ENCODE measurements around the gene RTBDN. TPM values are rescaled to one million over a fixed set of nuclear protein-coding genes. Genes with fewer than 3 reads are reported as not detected.

The RTBDN gene
- total RNA-seq, 1 experiment from 2014 or later = 2.4 TPM

DNA sequence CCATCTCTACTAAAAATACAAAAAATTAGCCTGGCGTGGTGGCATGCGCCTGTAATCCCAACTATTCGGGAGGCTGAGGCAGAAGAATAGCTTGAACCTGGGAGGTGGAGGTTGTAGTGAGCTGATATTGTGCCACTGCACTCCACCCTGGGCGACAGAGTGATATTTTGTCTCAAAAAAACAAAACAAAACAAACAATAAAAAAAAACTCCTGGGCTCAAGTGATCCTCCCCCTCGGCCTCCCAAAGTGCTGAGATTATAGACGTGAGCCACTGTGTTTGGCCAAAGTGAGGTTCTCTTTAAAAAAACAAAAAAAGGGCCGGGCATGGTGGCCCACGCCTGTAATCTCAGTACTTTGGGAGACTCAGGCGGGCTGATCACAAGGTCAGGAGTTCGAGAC, 46.9 kb downstream of the RTBDN start:
- no peak for DNase-seq (ENCODE audit: low read depth, low spot score)
- in situ Hi-C loops (cut with HindIII; ENCODE audit: low pct_unique_long_range_greater_than_20kb, low sequenced_read_pairs) = no loop called here
- no peak for ATAC-seq
- Histone ChIP-seq H3K9me3 (ENCODE audit: control insufficient read depth, insufficient read depth, low read depth, low read length) (no peaks in the 10 kb centered on the region), H3K4me1 (ENCODE audit: control insufficient read depth, insufficient read depth, low read length) (peaks cover 56% of the 10 kb centered on the region), H3K36me3 (ENCODE audit: control insufficient read depth, insufficient read depth, low read length) (no peaks in the 10 kb centered on the region; the same call in 1 of the 2 replicates), H3K27ac (ENCODE audit: low read length) (peak overlapping the region; percentile 99), H3K27me3 (ENCODE audit: control insufficient read depth, insufficient read depth, low read length) (no peaks in the 10 kb centered on the region), H3K4me3 (ENCODE audit: low read depth in 2 of 2, low read length in 2 of 2) (no peak overlapping the region)
- TF ChIP-seq, protein P1, sequence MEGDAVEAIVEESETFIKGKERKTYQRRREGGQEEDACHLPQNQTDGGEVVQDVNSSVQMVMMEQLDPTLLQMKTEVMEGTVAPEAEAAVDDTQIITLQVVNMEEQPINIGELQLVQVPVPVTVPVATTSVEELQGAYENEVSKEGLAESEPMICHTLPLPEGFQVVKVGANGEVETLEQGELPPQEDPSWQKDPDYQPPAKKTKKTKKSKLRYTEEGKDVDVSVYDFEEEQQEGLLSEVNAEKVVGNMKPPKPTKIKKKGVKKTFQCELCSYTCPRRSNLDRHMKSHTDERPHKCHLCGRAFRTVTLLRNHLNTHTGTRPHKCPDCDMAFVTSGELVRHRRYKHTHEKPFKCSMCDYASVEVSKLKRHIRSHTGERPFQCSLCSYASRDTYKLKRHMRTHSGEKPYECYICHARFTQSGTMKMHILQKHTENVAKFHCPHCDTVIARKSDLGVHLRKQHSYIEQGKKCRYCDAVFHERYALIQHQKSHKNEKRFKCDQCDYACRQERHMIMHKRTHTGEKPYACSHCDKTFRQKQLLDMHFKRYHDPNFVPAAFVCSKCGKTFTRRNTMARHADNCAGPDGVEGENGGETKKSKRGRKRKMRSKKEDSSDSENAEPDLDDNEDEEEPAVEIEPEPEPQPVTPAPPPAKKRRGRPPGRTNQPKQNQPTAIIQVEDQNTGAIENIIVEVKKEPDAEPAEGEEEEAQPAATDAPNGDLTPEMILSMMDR (IDR thresholded peaks at IDR 0.05) = no peak
- TF ChIP-seq POLR2AphosphoS5 (IDR thresholded peaks at IDR 0.05; ENCODE audit: low read depth, low read length) (no peak), TCF7L2 (IDR thresholded peaks at IDR 0.05; ENCODE audit: low read depth, low read length) (no peak), SIN3A (IDR thresholded peaks at IDR 0.05; ENCODE audit: borderline replicate concordance, insufficient read depth, low read depth, low read length) (no peak)
- TF ChIP-seq, protein P2, sequence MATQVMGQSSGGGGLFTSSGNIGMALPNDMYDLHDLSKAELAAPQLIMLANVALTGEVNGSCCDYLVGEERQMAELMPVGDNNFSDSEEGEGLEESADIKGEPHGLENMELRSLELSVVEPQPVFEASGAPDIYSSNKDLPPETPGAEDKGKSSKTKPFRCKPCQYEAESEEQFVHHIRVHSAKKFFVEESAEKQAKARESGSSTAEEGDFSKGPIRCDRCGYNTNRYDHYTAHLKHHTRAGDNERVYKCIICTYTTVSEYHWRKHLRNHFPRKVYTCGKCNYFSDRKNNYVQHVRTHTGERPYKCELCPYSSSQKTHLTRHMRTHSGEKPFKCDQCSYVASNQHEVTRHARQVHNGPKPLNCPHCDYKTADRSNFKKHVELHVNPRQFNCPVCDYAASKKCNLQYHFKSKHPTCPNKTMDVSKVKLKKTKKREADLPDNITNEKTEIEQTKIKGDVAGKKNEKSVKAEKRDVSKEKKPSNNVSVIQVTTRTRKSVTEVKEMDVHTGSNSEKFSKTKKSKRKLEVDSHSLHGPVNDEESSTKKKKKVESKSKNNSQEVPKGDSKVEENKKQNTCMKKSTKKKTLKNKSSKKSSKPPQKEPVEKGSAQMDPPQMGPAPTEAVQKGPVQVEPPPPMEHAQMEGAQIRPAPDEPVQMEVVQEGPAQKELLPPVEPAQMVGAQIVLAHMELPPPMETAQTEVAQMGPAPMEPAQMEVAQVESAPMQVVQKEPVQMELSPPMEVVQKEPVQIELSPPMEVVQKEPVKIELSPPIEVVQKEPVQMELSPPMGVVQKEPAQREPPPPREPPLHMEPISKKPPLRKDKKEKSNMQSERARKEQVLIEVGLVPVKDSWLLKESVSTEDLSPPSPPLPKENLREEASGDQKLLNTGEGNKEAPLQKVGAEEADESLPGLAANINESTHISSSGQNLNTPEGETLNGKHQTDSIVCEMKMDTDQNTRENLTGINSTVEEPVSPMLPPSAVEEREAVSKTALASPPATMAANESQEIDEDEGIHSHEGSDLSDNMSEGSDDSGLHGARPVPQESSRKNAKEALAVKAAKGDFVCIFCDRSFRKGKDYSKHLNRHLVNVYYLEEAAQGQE (IDR thresholded peaks at IDR 0.05; ENCODE audit: insufficient read depth in 1 of 2, low read depth in 2 of 2, low read length in 1 of 2) = no peak
- POLR2A ChIA-PET = interaction anchor here (0.6 kb wide), 1 partner anchor 1742 kb away, joined by 3 read pairs; no protein-coding TSS in a partner anchor
- CTCF ChIA-PET = interaction anchor here (0.6 to 1.3 kb wide), 2 partner anchors 10 to 14 kb away, joined by 3 to 4 read pairs; no protein-coding TSS in a partner anchor
- no TSS peak for BruUV-seq (replicated peaks)
- intact Hi-C loops (cut with micrococcal nuclease; ENCODE audit: unreplicated experiment) = no loop called here

DNA sequence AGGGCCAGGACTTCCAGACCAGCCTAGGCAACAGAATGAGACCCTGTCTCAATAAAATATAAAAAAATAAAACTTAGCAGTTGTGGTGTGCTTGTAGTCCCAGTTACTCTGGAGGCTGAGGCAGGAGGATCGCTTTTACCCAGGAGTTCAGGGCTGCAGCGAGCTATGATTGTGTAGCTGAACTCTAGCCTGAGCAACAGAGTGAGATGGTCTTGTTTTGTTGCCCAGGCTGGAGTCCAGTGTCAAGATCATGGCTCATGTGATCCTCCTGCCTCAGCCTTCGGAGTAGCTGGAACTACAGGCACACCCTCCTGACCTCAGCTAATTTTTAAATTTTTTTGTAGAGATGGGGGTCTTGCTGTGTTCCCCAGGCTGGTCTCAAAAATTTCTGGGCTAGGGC, 47.4 kb downstream of the RTBDN start:
- ChIA-PET CTCF (interaction anchor here (1.3 kb wide), 1 partner anchor 9 kb away, joined by 4 read pairs; no protein-coding TSS in a partner anchor), POLR2A (interaction anchor here (0.6 kb wide), 2 partner anchors 52 to 1742 kb away, joined by 3 to 8 read pairs; no protein-coding TSS in a partner anchor)
- intact Hi-C loops (cut with micrococcal nuclease; ENCODE audit: unreplicated experiment) (no loop called here), in situ Hi-C loops (cut with HindIII; ENCODE audit: low pct_unique_long_range_greater_than_20kb, low sequenced_read_pairs) (no loop called here)
- ATAC-seq (no peak), DNase-seq (ENCODE audit: low read depth, low spot score) (no peak)
- no peaks in the 10 kb centered on the region; the same call in 1 of the 2 replicates for H3K36me3 ChIP-seq (ENCODE audit: control insufficient read depth, insufficient read depth, low read length)
- H3K4me1 ChIP-seq (ENCODE audit: control insufficient read depth, insufficient read depth, low read length) = peaks cover 58% of the 10 kb centered on the region
- TF ChIP-seq, protein P1 (IDR thresholded peaks at IDR 0.05) = no peak
- TF ChIP-seq TCF7L2 (IDR thresholded peaks at IDR 0.05; ENCODE audit: low read depth, low read length) = no peak
- TF ChIP-seq, protein P2 (IDR thresholded peaks at IDR 0.05; ENCODE audit: insufficient read depth in 1 of 2, low read depth in 2 of 2, low read length in 1 of 2) = no peak
- no peak for TF ChIP-seq SIN3A (IDR thresholded peaks at IDR 0.05; ENCODE audit: borderline replicate concordance, insufficient read depth, low read depth, low read length)
- TF ChIP-seq POLR2AphosphoS5 (IDR thresholded peaks at IDR 0.05; ENCODE audit: low read depth, low read length) = no peak
- no peaks in the 10 kb centered on the region for H3K27me3 ChIP-seq (ENCODE audit: control insufficient read depth, insufficient read depth, low read length)
- no peaks in the 10 kb centered on the region for H3K9me3 ChIP-seq (ENCODE audit: control insufficient read depth, insufficient read depth, low read depth, low read length)
- no TSS peak for BruUV-seq (replicated peaks)
- H3K27ac ChIP-seq (ENCODE audit: low read length) = peak overlapping the region; percentile 99
- no peak overlapping the region for H3K4me3 ChIP-seq (ENCODE audit: low read depth in 2 of 2, low read length in 2 of 2)

All from Panc1 (cell line).